Measurements from ENCODE around the gene RNF169.

GRCh38 chr11:74826901-74827300, 78.3 kb downstream of the RNF169 start:
- TF ChIP-seq CTCF (IDR thresholded peaks at IDR 0.05): no peak
- TF ChIP-seq POLR2A (IDR thresholded peaks at IDR 0.05): no peak
- no peak for TF ChIP-seq POLR2AphosphoS5 (IDR thresholded peaks at IDR 0.05; ENCODE audit: insufficient read depth in 1 of 2, low read depth in 1 of 2)
